ENCODE data around the gene PLCE1.

The PLCE1 gene

GRCh38 chr10:93993782-93994437 is at the start of gene PLCE1:
TSS of gene PLCE1 (plus strand) at chr10:93993931. CDS start at chr10:94031047, 37,116 bp downstream.
- peak; percentile 66 for DNase-seq
- TF ChIP-seq, protein P1, sequence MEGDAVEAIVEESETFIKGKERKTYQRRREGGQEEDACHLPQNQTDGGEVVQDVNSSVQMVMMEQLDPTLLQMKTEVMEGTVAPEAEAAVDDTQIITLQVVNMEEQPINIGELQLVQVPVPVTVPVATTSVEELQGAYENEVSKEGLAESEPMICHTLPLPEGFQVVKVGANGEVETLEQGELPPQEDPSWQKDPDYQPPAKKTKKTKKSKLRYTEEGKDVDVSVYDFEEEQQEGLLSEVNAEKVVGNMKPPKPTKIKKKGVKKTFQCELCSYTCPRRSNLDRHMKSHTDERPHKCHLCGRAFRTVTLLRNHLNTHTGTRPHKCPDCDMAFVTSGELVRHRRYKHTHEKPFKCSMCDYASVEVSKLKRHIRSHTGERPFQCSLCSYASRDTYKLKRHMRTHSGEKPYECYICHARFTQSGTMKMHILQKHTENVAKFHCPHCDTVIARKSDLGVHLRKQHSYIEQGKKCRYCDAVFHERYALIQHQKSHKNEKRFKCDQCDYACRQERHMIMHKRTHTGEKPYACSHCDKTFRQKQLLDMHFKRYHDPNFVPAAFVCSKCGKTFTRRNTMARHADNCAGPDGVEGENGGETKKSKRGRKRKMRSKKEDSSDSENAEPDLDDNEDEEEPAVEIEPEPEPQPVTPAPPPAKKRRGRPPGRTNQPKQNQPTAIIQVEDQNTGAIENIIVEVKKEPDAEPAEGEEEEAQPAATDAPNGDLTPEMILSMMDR (IDR thresholded peaks at IDR 0.05; ENCODE audit: low read length): no peak
- TF ChIP-seq EZH2 (optimal IDR thresholded peaks at IDR 0.05; ENCODE audit: low read depth, low read length): no peak
- TF ChIP-seq EZH2phosphoT487 (IDR thresholded peaks at IDR 0.05; ENCODE audit: low read length): no peak
- peak within 1 kb of the TSS; percentile 89 for H2AFZ ChIP-seq (ENCODE audit: low read length)
- H4K20me1 ChIP-seq (ENCODE audit: insufficient read depth, low read length): no peaks in the 10 kb centered on the region
- no peaks in the 10 kb centered on the region for H3K36me3 ChIP-seq (replicated peaks; ENCODE audit: insufficient read depth, low read length)
- H3K4me2 ChIP-seq (ENCODE audit: low read depth, low read length): peak within 1 kb of the TSS; percentile 88
- H3K27ac ChIP-seq (ENCODE audit: low read length): no peak within 1 kb of the TSS
- peak within 1 kb of the TSS; percentile 47; the same call in 1 of the 2 replicates for H3K9ac ChIP-seq (ENCODE audit: low read length)
- peaks cover 9% of the 10 kb centered on the region; the same call in 1 of the 2 replicates for H3K27me3 ChIP-seq (replicated peaks; ENCODE audit: insufficient read depth, low read length)
- H3K9me3 ChIP-seq (replicated peaks; ENCODE audit: insufficient read depth, low read length): no peaks in the 10 kb centered on the region
- no peaks in the 10 kb centered on the region for H3F3A ChIP-seq (ENCODE audit: insufficient read depth, low read length)
- no peaks in the 10 kb centered on the region for H3K79me2 ChIP-seq (ENCODE audit: low read length)
- H3K9me2 ChIP-seq (replicated peaks; ENCODE audit: insufficient read depth, low read length): no peaks in the 10 kb centered on the region
- peaks cover 3% of the 10 kb centered on the region; the same call in 1 of the 2 replicates for H3K4me1 ChIP-seq (ENCODE audit: low read length)
- peak within 1 kb of the TSS; percentile 67 for H3K4me3 ChIP-seq (ENCODE audit: low read length)

DNA sequence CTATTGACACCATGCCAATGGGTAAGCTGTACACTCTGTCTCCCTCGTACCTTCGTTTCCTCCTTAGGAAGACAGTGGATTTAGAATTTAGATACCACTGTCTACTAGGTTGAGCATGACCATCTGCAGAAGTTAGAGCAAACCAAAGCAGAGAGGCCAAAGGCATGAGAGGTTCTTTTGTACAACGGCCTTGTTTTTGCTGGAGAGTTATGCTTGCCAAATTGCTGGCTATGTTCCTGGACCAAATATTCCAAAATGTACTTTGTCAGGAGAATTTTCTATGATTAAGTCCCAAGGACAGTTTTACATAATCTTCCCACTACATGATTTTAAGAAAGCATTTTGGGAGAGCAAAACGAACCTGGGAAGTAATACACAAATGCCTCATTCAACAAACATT is 47.9 kb upstream of the PLCE1 start:
- Histone ChIP-seq H3K27ac (ENCODE audit: low read length) (no peak overlapping the region), H3F3A (ENCODE audit: insufficient read depth, low read length) (no peaks in the 10 kb centered on the region), H3K9me2 (replicated peaks; ENCODE audit: insufficient read depth, low read length) (no peaks in the 10 kb centered on the region), H3K4me2 (ENCODE audit: low read depth, low read length) (no peak overlapping the region), H4K20me1 (ENCODE audit: insufficient read depth, low read length) (no peaks in the 10 kb centered on the region), H3K27me3 (replicated peaks; ENCODE audit: insufficient read depth, low read length) (no peaks in the 10 kb centered on the region), H3K79me2 (ENCODE audit: low read length) (no peaks in the 10 kb centered on the region), H3K36me3 (replicated peaks; ENCODE audit: insufficient read depth, low read length) (no peaks in the 10 kb centered on the region), H3K9ac (ENCODE audit: low read length) (no peak overlapping the region), H2AFZ (ENCODE audit: low read length) (no peak overlapping the region), H3K4me1 (ENCODE audit: low read length) (no peaks in the 10 kb centered on the region), H3K9me3 (replicated peaks; ENCODE audit: insufficient read depth, low read length) (no peaks in the 10 kb centered on the region), H3K4me3 (ENCODE audit: low read length) (no peak overlapping the region)
- DNase-seq: no peak
- TF ChIP-seq EZH2phosphoT487 (IDR thresholded peaks at IDR 0.05; ENCODE audit: low read length) (no peak), EZH2 (optimal IDR thresholded peaks at IDR 0.05; ENCODE audit: low read depth, low read length) (no peak)
- TF ChIP-seq, protein P1 (IDR thresholded peaks at IDR 0.05; ENCODE audit: low read length): no peak

- no peak for DNase-seq
Measured at GRCh38 chr10:93947055-93947454, 46.7 kb upstream of the PLCE1 start.

DNA sequence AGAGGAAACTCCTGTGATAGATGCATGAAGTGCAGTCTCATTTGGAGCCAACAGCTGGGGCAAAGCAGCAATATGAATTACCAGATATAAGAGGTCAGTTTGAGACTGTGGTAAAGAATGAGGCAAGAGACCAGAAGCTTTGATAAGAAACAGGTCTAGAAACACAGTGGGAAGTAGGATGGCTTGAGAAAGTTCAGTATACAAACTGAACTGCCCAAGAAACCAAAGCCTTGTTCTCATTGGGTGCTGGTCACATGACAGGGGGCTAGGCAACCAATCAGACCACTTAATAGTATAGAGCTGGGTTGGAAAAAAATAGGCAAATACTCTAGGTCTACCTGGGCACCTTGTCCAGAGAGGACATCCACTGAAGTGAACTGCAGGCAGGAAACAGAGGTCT is 46.2 kb upstream of the PLCE1 start:
- H4K20me1 ChIP-seq (ENCODE audit: insufficient read depth, low read length): no peaks in the 10 kb centered on the region
- no peak overlapping the region for H3K4me3 ChIP-seq (ENCODE audit: low read length)
- H3K4me2 ChIP-seq (ENCODE audit: low read depth, low read length): no peak overlapping the region
- H3K4me1 ChIP-seq (ENCODE audit: low read length): no peaks in the 10 kb centered on the region
- TF ChIP-seq EZH2phosphoT487 (IDR thresholded peaks at IDR 0.05; ENCODE audit: low read length): no peak
- H3K9me2 ChIP-seq (replicated peaks; ENCODE audit: insufficient read depth, low read length): no peaks in the 10 kb centered on the region
- H3F3A ChIP-seq (ENCODE audit: insufficient read depth, low read length): no peaks in the 10 kb centered on the region
- DNase-seq: no peak
- H3K9me3 ChIP-seq (replicated peaks; ENCODE audit: insufficient read depth, low read length): no peaks in the 10 kb centered on the region
- H3K36me3 ChIP-seq (replicated peaks; ENCODE audit: insufficient read depth, low read length): no peaks in the 10 kb centered on the region
- H3K27ac ChIP-seq (ENCODE audit: low read length): no peak overlapping the region
- no peak overlapping the region for H3K9ac ChIP-seq (ENCODE audit: low read length)
- no peak overlapping the region for H2AFZ ChIP-seq (ENCODE audit: low read length)
- no peaks in the 10 kb centered on the region for H3K27me3 ChIP-seq (replicated peaks; ENCODE audit: insufficient read depth, low read length)
- no peaks in the 10 kb centered on the region for H3K79me2 ChIP-seq (ENCODE audit: low read length)

More at GRCh38 chr10:93947055-93947454, 46.7 kb upstream of the PLCE1 start:
- Histone ChIP-seq H3F3A (ENCODE audit: insufficient read depth, low read length) (no peaks in the 10 kb centered on the region), H3K4me1 (ENCODE audit: low read length) (no peaks in the 10 kb centered on the region), H3K9me3 (replicated peaks; ENCODE audit: insufficient read depth, low read length) (no peaks in the 10 kb centered on the region), H3K9ac (ENCODE audit: low read length) (no peak overlapping the region), H3K36me3 (replicated peaks; ENCODE audit: insufficient read depth, low read length) (no peaks in the 10 kb centered on the region), H3K27ac (ENCODE audit: low read length) (no peak overlapping the region), H3K4me2 (ENCODE audit: low read depth, low read length) (no peak overlapping the region), H3K79me2 (ENCODE audit: low read length) (no peaks in the 10 kb centered on the region), H2AFZ (ENCODE audit: low read length) (no peak overlapping the region), H3K4me3 (ENCODE audit: low read length) (no peak overlapping the region), H3K9me2 (replicated peaks; ENCODE audit: insufficient read depth, low read length) (no peaks in the 10 kb centered on the region), H4K20me1 (ENCODE audit: insufficient read depth, low read length) (no peaks in the 10 kb centered on the region), H3K27me3 (replicated peaks; ENCODE audit: insufficient read depth, low read length) (no peaks in the 10 kb centered on the region)
- TF ChIP-seq EZH2phosphoT487 (IDR thresholded peaks at IDR 0.05; ENCODE audit: low read length): no peak

Measured in MM.1S (cell line).